ENCODE measurements around the gene TSNAXIP1. TPM values are rescaled to one million over a fixed set of nuclear protein-coding genes. Genes with fewer than 3 reads are reported as not detected.

Gene TSNAXIP1
- 3.6 and 4.1 TPM in 2 replicates for total RNA-seq
- long read RNA-seq, partial matches to known transcripts, result 0 of 9 reads
- long read RNA-seq, other reads (novel, unspliced or antisense), result 7 of 9 reads

DNA sequence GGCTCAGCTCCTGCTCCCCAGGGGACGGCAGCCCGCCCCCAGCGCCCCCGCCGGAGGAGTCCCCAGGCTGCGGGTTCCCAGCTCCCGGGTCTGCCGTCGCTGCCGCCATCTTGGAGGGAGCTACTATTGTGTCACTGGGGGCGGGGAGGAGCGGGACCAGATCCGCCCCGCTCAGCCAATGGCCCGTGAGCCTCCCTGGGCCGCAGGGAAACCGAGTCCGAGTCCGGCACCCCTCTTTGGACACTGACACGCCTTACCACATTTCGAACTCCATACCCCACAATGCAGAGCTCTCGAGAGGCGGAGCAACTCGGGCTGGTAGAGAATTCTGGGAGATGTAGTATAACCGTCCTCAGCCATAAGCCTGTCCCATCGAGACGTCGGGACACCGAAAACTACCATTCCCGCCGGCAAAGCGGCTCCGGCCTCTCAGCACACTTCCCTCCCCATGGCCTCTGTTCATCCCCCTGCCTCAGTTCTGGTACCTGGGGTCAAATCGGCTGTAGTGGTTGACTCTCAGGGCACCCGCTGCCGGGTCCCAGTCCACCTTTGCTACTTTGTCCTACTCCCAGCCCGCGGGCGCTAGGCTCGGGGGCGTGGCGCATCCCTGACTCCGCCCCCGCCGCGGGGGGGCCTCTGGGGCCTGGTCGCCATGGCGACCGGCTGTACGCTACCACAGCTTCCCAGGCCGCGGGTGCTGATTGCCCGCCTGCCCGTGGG is at the start of gene TSNAXIP1, which contains the start of gene RANBP10:
TSS of gene TSNAXIP1 (plus strand) at position 462 of the 720 bp plus-strand sequence. CDS start 261 bp downstream, outside the sequence.
TSS of gene RANBP10 (minus strand) at position 133 of the 720 bp plus-strand sequence. CDS start at position 109, 24 bp downstream.
- peak; percentile 99 for DNase-seq (ENCODE audit: extremely low spot score, unreplicated experiment)
- H3K4me1 Mint-ChIP-seq (ENCODE audit: unreplicated experiment), result peaks cover 15% of the 10 kb centered on the region
- H3K27me3 Mint-ChIP-seq (ENCODE audit: unreplicated experiment), result no peaks in the 10 kb centered on the region
- peak within 1 kb of the TSS; percentile 95 for H3K4me3 Mint-ChIP-seq (ENCODE audit: unreplicated experiment)
- peak within 1 kb of the TSS; percentile 97 for H3K27ac Mint-ChIP-seq (ENCODE audit: unreplicated experiment)
- TF ChIP-seq, protein P1, sequence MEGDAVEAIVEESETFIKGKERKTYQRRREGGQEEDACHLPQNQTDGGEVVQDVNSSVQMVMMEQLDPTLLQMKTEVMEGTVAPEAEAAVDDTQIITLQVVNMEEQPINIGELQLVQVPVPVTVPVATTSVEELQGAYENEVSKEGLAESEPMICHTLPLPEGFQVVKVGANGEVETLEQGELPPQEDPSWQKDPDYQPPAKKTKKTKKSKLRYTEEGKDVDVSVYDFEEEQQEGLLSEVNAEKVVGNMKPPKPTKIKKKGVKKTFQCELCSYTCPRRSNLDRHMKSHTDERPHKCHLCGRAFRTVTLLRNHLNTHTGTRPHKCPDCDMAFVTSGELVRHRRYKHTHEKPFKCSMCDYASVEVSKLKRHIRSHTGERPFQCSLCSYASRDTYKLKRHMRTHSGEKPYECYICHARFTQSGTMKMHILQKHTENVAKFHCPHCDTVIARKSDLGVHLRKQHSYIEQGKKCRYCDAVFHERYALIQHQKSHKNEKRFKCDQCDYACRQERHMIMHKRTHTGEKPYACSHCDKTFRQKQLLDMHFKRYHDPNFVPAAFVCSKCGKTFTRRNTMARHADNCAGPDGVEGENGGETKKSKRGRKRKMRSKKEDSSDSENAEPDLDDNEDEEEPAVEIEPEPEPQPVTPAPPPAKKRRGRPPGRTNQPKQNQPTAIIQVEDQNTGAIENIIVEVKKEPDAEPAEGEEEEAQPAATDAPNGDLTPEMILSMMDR (IDR thresholded peaks at IDR 0.05), result no peak
- H3K9me3 Mint-ChIP-seq (ENCODE audit: unreplicated experiment), result no peaks in the 10 kb centered on the region
- H3K36me3 Mint-ChIP-seq (ENCODE audit: unreplicated experiment), result peaks cover 2% of the 10 kb centered on the region

GRCh38 chr16:67758006-67758405 is 48.7 kb upstream of the TSNAXIP1 start:
- Mint-ChIP-seq H3K4me3 (ENCODE audit: unreplicated experiment) (no peak overlapping the region), H3K9me3 (ENCODE audit: unreplicated experiment) (no peaks in the 10 kb centered on the region), H3K27me3 (ENCODE audit: unreplicated experiment) (no peaks in the 10 kb centered on the region), H3K4me1 (ENCODE audit: unreplicated experiment) (no peaks in the 10 kb centered on the region), H3K27ac (ENCODE audit: unreplicated experiment) (no peak overlapping the region), H3K36me3 (ENCODE audit: unreplicated experiment) (peaks cover 15% of the 10 kb centered on the region)
- no peak for DNase-seq (ENCODE audit: extremely low spot score, unreplicated experiment)
- TF ChIP-seq, protein P1 (IDR thresholded peaks at IDR 0.05), result no peak

GRCh38 chr16:67758966-67759365 is 47.7 kb upstream of the TSNAXIP1 start:
- H3K27ac Mint-ChIP-seq (ENCODE audit: unreplicated experiment), result no peak overlapping the region
- H3K27me3 Mint-ChIP-seq (ENCODE audit: unreplicated experiment), result no peaks in the 10 kb centered on the region
- H3K9me3 Mint-ChIP-seq (ENCODE audit: unreplicated experiment), result no peaks in the 10 kb centered on the region
- H3K36me3 Mint-ChIP-seq (ENCODE audit: unreplicated experiment), result peaks cover 12% of the 10 kb centered on the region
- H3K4me1 Mint-ChIP-seq (ENCODE audit: unreplicated experiment), result no peaks in the 10 kb centered on the region
- TF ChIP-seq, protein P1 (IDR thresholded peaks at IDR 0.05), result no peak
- H3K4me3 Mint-ChIP-seq (ENCODE audit: unreplicated experiment), result no peak overlapping the region
- no peak for DNase-seq (ENCODE audit: extremely low spot score, unreplicated experiment)

DNA sequence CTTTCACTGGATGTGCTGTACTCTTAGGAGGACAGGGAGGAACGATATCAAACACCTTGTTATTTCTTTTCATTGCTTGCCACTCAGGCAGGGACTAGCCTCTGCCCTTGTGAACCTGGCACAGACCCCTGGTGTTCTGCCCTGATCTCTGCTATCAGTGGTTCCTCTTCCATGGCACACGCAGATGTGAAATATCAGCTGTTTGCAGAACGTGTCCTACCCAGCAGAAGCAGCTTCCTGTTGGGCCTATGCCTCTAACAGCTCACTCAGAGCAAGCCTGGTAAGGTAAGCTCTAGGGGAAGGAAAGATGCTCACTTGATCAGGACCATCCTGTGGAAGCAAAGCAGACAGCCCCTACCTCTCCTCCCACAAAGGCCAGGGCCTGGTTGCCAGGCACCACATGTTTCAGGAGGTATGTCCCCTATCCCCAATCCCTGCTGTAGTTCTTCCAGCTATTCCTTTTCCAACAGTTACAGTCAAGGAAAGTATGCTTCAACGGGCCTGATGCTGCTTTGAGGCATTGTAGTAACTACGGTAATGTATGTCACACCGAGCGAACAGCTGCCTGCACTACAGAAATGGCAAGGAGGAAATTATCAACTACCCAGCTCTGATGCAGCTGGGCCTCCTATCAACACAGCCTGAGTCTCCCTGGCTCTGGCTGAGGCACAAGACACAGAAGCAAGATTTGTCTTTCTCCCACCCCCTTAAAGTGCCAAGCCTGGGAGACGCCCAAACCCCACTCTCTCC is 46.3 kb upstream of the TSNAXIP1 start:
- TF ChIP-seq, protein P1 (IDR thresholded peaks at IDR 0.05), result no peak
- H3K27ac Mint-ChIP-seq (ENCODE audit: unreplicated experiment), result no peak overlapping the region
- DNase-seq (ENCODE audit: extremely low spot score, unreplicated experiment), result no peak
- no peaks in the 10 kb centered on the region for H3K4me1 Mint-ChIP-seq (ENCODE audit: unreplicated experiment)
- H3K9me3 Mint-ChIP-seq (ENCODE audit: unreplicated experiment), result no peaks in the 10 kb centered on the region
- H3K27me3 Mint-ChIP-seq (ENCODE audit: unreplicated experiment), result no peaks in the 10 kb centered on the region
- no peak overlapping the region for H3K4me3 Mint-ChIP-seq (ENCODE audit: unreplicated experiment)
- H3K36me3 Mint-ChIP-seq (ENCODE audit: unreplicated experiment), result peaks cover 12% of the 10 kb centered on the region

DNA sequence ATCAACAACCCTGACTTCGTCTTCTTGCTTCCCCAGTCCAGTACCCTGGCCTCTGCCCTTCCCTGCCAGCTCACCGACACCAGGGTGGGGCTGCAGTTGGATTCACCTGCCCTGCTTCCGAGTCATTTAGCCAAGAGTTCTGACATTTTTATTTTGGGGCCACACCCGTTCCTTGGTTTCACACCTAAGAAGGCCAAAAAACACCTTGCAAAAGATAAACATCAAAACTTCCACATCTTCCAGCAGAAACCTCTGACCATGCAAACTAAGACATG is 45.8 kb upstream of the TSNAXIP1 start:
- H3K9me3 Mint-ChIP-seq (ENCODE audit: unreplicated experiment), result no peaks in the 10 kb centered on the region
- H3K27ac Mint-ChIP-seq (ENCODE audit: unreplicated experiment), result no peak overlapping the region
- no peaks in the 10 kb centered on the region for H3K27me3 Mint-ChIP-seq (ENCODE audit: unreplicated experiment)
- TF ChIP-seq, protein P1 (IDR thresholded peaks at IDR 0.05), result no peak
- peaks cover 12% of the 10 kb centered on the region for H3K36me3 Mint-ChIP-seq (ENCODE audit: unreplicated experiment)
- no peak overlapping the region for H3K4me3 Mint-ChIP-seq (ENCODE audit: unreplicated experiment)
- DNase-seq (ENCODE audit: extremely low spot score, unreplicated experiment), result no peak
- no peaks in the 10 kb centered on the region for H3K4me1 Mint-ChIP-seq (ENCODE audit: unreplicated experiment)

Measured in osteocyte (in vitro differentiated cells).